T-helper 2 cell treated with Interferon-gamma antibody and Interleukin-4, amounts not matched to agents 100 ng/mL and 5 ng/mL, for 36 hours (primary cell): ENCODE measurements around the gene CYSRT1. TPM values are rescaled to one million over a fixed set of nuclear protein-coding genes. Genes with fewer than 3 reads are reported as not detected.

Source experiments
- intact Hi-C: fragments of 100-400 bp; cut with micrococcal nuclease; formaldehyde crosslinking; loops from one replicate; pipeline ENCODE4 v1.15.1; 2023
- total RNA-seq: library from RNA; stranded (reverse); gene quantifications from 2 replicates; pipeline ENCODE4 v1.2.3, GENCODE V29; 2022

The CYSRT1 gene
- total RNA-seq, 1 donor from 2014 or later: 0.27 TPM

DNA sequence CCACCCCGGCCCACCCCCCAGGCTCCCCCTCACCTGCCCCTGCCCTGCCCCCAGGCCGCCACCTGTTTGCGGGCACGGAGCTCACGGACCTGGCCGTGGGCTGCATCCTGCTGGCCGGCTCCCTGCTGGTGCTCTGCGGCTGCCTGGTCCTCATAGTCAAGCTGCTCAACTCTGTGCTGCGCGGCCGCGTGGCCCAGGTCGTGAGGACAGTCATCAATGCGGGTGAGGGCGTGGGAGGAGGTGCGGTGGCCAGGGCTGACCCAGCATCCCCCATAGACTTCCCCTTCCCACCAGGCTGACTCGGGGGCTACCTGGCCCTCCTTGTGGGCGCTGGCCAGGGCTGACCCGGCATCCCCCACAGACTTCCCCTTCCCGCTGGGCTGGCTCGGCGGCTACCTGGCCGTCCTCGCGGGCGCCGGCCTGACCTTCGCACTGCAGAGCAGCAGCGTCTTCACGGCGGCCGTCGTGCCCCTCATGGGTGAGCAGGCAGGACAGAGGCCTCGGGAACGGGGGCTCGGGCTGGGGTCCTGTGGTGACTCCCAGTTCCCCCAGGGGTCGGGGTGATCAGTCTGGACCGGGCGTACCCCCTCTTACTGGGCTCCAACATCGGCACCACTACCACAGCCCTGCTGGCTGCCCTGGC, 9.2 kb downstream of the CYSRT1 start:
- intact Hi-C loops: no loop called here

DNA sequence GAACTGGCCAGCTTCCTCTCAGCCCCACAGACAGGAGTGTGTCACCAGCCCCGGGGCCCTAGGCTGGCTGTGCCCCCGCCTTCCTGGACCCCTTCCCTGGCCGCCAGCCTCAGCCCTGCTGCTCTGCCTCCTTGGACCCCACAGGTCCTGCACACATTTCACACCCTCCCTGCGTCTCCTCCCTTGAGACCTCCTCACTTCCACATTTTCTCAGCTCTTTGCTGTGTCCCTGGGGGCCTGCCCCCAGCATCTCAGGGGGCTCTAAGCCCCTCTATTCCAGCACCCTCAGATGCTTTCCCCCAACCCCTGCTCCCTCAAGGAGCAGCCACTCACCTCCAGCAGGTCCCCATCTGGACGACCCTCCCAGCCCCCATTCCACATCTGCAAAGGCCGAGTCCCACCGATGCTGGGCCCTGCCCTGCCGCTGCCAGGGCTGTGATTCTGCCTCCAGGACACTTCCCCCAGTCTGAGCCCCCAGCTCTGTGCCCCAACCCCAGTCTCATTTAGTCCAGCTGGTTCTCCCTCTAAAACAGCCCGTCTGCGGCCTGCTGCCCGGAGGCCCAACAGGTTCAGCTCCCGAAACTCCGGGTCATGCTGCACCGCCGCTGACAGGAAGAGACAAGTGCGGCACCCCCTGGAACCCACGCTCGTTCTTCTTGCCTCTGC, 9.9 kb downstream of the CYSRT1 start:
- intact Hi-C loops: no loop called here

DNA sequence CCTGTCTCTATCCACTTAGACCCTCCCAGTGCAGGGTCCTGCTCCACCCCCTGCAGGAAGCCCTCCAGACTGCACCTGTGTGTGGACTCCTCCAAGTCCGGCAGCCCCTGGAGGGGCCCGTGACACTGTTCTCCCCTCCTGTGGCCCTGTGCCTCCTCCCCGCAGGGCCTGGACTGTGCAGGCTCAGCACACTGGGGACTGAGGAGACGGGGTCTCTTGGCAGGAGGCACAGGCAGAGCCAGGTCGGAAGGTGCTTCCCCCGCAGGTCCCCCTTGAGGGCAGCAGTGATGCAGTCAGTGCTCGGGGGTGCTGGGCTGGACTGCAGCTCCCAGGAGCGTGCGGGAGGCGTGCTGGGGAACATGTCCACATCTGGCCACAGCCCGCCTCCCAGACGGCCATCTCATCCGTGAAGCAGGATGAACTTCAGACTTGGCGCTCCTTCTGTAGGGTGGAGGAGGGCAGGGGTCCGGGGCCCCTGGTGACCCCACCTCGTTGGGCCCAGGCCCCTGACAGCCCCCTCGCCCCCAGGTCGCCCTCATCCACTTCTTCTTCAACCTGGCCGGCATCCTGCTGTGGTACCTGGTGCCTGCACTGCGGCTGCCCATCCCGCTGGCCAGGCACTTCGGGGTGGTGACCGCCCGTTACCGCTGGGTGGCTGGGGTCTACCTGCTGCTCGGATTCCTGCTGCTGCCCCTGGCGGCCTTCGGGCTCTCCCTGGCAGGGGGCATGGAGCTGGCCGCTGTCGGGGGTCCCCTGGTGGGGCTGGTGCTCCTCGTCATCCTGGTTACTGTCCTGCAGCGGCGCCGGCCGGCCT, 10.7 kb downstream of the CYSRT1 start:
- intact Hi-C loops: loop anchor here (1.0 kb wide), 1 partner anchor 117 kb away; no protein-coding TSS in a partner anchor

DNA sequence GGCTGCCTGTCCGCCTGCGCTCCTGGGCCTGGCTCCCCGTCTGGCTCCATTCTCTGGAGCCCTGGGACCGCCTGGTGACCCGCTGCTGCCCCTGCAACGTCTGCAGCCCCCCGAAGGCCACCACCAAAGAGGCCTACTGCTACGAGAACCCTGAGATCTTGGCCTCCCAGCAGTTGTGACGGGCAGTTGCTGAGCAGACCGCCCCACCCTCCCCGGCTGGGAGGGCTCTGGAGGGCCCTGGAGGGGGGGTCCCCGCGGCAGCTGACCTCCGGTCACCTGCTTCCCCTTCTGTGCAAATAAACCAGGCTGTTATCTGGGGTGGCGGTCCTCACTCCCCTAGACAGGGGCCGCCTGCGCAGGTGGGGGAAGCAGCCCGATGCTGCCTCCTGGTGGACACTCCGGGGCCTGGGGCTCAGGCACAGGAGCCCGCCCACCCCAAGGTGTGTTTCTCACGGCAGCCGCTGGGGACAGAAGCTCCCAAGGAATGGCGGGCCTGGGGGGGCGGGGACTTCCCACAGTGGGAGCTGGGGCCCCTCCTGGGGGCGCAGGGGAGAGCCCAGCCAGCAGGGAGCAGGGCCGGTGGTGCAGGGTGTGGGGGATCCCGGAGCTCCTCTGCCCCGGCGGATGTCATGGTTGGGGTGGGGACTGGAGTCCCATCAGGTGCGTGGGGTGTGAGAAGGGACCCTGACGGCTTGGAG, 11.4 kb downstream of the CYSRT1 start:
- intact Hi-C loops: loop anchor here (1.0 kb wide), 1 partner anchor 118 kb away; no protein-coding TSS in a partner anchor

DNA sequence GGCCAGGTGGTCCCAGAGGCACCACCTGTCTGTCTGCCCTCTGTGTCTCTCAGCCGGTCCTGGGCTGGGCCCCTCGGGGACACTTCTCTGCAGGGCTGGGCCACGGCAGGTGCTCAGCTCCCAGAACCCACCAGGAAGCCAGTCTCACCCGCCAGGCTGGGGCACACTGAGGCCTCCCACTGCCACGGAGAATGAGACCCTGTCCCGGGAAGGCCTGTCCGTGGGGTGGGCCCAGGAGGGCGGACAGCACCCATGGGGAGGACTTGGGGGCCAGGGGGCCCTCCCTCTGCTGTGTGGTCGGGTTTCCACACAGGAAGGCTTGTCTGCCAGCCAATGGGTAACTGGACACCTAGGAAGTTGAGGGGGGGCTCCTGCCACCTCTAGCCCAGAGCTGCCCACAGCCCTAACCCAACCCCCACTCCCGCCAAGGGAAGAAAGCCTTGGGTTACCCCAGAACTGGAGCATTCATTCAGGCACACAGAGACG, 12.0 kb downstream of the CYSRT1 start:
- intact Hi-C loops: loop anchor here (1.0 kb wide), 1 partner anchor 119 kb away; no protein-coding TSS in a partner anchor

DNA sequence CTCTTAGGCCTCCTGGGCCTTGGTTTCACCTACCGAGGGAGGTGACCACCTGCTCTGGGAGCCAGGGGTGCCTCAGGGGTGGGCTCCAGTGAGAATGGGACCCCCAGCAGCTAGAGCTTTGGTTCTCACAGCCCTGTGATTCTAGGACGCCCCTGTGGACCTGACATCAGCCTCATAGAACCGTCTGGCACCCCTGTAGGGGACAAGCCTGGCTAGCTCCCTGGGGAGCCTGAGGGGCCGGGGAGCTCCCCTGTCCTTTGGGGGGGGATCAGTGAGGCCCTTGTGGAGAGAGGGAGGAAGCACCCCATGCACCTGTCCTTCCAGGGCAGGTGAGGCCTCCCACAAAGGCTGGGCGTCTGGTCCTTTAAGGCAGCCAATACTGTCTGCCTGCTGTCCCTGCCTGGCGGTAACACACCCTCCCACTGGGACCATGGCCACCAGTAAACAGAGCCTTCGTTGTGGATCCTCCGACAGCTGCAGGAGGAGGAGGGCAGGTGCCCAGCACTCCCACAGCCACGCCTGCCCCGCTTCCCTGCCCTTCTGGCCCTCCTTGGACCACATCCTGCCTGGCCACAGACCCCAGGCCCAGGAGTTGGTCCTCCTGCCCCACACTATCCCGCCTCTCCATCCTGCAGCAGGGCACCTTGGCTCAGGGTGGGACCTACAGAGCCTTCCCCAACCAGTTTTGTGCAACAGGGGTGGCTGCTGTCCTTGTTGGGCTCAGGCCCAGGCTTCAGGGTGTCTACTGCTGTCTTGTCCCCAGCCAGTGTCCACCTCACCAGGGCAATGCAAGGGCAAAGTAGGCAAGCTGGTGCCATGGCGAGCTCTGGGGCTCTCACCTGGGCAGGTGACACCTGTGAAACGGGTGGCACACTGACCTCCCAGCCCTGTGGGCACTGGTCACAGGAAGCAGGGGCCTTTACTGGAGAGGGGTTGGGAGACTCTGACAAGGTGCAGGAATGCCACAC, 13.1 kb downstream of the CYSRT1 start:
- intact Hi-C loops: no loop called here

GRCh38 chr9:137239541-137240200, 14.7 kb downstream of the CYSRT1 start:
- intact Hi-C loops: loop anchor here (2.0 to 5.0 kb wide), 3 partner anchors 32 to 447 kb away; partner anchors contain the start of genes ANAPC2, NDOR1, SSNA1 and TMEM141

- intact Hi-C loops: loop anchor here (2.0 to 5.0 kb wide), 3 partner anchors 33 to 448 kb away; partner anchors contain the start of genes ANAPC2, NDOR1, SSNA1 and TMEM141
These were observed 15.4 kb downstream of the CYSRT1 start for GRCh38 chr9:137240318-137240840.

DNA sequence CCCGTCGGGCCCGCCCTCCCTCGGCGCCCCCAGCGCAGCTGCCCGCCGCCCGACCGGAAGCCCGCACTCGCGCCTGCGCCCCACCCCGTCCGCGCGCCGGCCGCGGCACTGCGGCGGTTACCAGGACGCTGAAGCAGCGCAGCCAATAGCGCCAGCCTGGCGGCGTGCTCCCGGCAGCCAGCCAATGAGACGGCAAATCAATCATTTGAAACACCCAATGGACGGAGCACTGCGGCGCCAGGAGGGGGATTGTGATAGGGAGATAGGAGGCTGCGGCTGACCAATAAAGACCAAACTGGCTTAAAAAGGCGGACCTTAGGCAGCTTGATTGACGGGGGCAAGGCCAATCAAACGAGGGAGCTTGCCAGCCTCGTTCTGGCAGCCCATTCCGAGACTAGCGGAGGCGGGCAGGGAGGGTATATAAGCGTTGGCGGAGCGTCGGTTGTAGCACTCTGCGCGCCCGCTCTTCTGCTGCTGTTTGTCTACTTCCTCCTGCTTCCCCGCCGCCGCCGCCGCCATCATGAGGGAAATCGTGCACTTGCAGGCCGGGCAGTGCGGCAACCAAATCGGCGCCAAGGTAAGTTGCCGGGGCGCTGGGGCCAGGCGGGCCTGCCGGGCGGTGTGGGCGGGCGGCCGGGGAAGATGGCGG, 16.0 kb downstream of the CYSRT1 start, which contains the start of gene TUBB4B:
Gene TUBB4B (plus strand): TSS at position 447 of the 649 bp plus-strand sequence. CDS start 74 bp downstream, at position 521.
- intact Hi-C loops: loop anchor here (1.0 to 5.0 kb wide), 6 partner anchors 14 to 449 kb away; partner anchors contain the start of genes ANAPC2, MAN1B1, NDOR1 and NELFB

DNA sequence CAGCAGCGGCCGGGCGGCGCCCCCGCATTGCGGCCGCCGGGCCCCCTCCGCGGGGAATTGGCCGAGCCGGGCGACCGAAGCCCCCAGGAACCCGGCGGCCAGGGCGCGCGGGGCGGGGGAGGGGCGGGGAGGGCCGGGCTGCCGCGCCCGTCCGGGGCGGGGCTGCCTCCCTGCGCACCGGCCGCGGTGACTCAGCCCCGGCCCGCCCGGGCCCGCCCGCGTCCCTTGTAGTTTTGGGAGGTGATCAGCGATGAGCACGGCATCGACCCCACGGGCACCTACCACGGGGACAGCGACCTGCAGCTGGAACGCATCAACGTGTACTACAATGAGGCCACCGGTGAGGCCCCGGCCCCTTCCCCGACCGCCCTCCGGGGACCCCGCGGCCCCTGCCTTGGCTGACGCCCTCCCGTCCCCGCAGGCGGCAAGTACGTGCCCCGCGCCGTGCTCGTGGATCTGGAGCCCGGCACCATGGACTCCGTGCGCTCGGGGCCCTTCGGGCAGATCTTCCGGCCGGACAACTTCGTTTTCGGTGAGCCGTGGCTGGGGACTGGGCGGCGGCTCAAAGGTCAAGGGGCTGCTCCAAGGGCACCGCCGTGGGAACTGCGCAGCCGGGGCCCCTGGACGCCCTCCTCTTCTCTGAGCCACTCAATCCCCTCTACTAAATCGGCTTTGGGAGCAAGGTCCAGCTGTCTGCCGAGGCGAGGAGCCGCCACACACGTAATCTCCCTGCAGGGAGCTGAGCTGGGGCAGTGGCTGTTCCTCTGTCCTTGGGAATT, 16.7 kb downstream of the CYSRT1 start:
- intact Hi-C loops: loop anchor here (1.0 to 5.0 kb wide), 6 partner anchors 14 to 449 kb away; partner anchors contain the start of genes ANAPC2, MAN1B1, NDOR1 and NELFB

- intact Hi-C loops: loop anchor here (5.0 kb wide), 2 partner anchors 35 to 450 kb away; partner anchors contain the start of genes NDOR1, TMEM141 and TMEM203
These were observed 17.6 kb downstream of the CYSRT1 start for GRCh38 chr9:137242269-137243203.

DNA sequence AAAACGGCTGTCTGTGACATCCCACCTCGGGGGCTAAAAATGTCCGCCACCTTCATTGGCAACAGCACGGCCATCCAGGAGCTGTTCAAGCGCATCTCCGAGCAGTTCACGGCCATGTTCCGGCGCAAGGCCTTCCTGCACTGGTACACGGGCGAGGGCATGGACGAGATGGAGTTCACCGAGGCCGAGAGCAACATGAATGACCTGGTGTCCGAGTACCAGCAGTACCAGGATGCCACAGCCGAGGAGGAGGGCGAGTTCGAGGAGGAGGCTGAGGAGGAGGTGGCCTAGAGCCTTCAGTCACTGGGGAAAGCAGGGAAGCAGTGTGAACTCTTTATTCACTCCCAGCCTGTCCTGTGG, 18.3 kb downstream of the CYSRT1 start:
- intact Hi-C loops: loop anchor here (5.0 kb wide), 2 partner anchors 36 to 451 kb away; partner anchors contain the start of genes NDOR1, TMEM141 and TMEM203

DNA sequence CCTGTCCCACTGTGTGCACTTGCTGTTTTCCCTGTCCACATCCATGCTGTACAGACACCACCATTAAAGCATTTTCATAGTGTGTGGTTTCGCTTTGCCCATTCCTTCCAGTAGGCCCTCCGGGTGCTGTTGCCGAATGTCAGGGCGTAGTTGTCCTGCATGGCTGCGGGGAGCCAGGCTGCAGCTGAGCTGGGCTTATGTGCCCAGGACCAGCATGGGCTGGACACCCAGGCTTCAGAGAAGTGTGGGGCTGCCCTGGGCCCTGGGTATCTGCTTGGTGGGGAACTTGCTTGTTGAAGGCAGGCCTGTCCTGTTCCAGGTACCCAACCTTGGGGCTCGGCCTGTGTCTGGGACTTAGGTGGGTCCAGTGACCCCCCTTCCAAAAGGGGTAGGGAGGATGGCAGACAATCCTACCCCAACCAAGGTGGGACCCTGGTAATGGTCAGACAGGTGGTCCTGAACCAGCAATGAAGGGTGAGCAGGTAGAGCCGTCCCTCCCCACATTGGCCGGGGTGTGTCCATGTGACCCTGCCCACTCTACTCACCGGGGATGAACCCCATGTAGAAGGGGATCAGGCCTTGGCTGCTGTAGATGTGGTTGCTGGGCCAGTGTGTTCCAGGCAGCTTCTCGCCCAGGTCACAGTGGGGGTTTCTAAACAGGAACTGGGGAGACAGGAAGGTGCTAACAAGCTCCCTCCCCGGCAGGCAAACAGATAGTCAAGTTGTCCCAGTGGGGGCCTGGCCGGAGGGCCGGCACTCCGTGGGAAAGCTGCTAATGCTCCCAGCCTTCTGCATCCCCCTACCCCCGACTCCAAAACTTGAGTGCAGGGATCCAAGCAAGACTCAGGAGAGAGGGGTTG, 18.9 kb downstream of the CYSRT1 start:
- intact Hi-C loops: loop anchor here (5.0 kb wide), 2 partner anchors 37 to 452 kb away; partner anchors contain the start of genes NDOR1, TMEM141 and TMEM203

GRCh38 chr9:137244486-137245449, 19.8 kb downstream of the CYSRT1 start:
- intact Hi-C loops: loop anchor here (5.0 kb wide), 2 partner anchors 37 to 452 kb away; partner anchors contain the start of genes NDOR1, TMEM141 and TMEM203
